ENCODE data around the gene AP1AR.

GRCh38 chr4:112311516-112311915 is 79.9 kb downstream of the AP1AR start:
- TF ChIP-seq POLR2AphosphoS5 (IDR thresholded peaks at IDR 0.05; ENCODE audit: borderline replicate concordance, low read depth, low read length), result no peak
- TF ChIP-seq EZH2 (IDR thresholded peaks at IDR 0.05), result no peak
- no peak for TF ChIP-seq FOXP2 (optimal IDR thresholded peaks at IDR 0.05; ENCODE audit: control extremely low read depth, extremely low read length, insufficient read depth)

All from SK-N-MC (cell line).